ENCODE results near the gene CRYBA1. TPM values are rescaled to one million over a fixed set of nuclear protein-coding genes. Genes with fewer than 3 reads are reported as not detected.
"Not testable (repeated sequence)": the region's sequence is repeated elsewhere in the genome, so short reads cannot be mapped to it uniquely, and the experiment has no call there.

CRYBA1 gene
- total RNA-seq, 2 donors from 2014 or later: not detected

GRCh38 chr17:29234972-29235371 is 11.7 kb upstream of the CRYBA1 start:
- intact Hi-C loops (cut with DNase I, micrococcal nuclease); ATAC-seq; DNase-seq: not testable (repeated sequence)

- no peak for DNase-seq
- intact Hi-C loops (cut with DNase I, micrococcal nuclease): no loop called here
- ATAC-seq: no peak
Observed at GRCh38 chr17:29235904-29236303, 10.8 kb upstream of the CRYBA1 start.

GRCh38 chr17:29237476-29238132 is 9.1 kb upstream of the CRYBA1 start:
- DNase-seq (no peak), ATAC-seq (no peak)
- intact Hi-C loops (cut with DNase I, micrococcal nuclease): no loop called here

- intact Hi-C loops (cut with DNase I, micrococcal nuclease): no loop called here
- ATAC-seq: no peak
- no peak for DNase-seq
Observed at GRCh38 chr17:29238133-29238850, 8.4 kb upstream of the CRYBA1 start.

- no peak for DNase-seq
- intact Hi-C loops (cut with DNase I, micrococcal nuclease): no loop called here
- no peak for ATAC-seq
Observed at GRCh38 chr17:29240477-29240876, 6.2 kb upstream of the CRYBA1 start.

- no peak for ATAC-seq
- no peak for DNase-seq
- intact Hi-C loops (cut with DNase I, micrococcal nuclease): no loop called here
Observed at GRCh38 chr17:29240968-29241963, 5.4 kb upstream of the CRYBA1 start.

- DNase-seq (no peak), ATAC-seq (no peak)
- intact Hi-C loops (cut with DNase I, micrococcal nuclease): no loop called here
Observed at GRCh38 chr17:29242051-29242450, 4.6 kb upstream of the CRYBA1 start.

GRCh38 chr17:29242790-29243189 is 3.9 kb upstream of the CRYBA1 start:
- DNase-seq (no peak), ATAC-seq (no peak)

GRCh38 chr17:29243792-29244191 is 2.9 kb upstream of the CRYBA1 start:
- no peak for ATAC-seq
- DNase-seq: no peak
- intact Hi-C loops (cut with DNase I, micrococcal nuclease): no loop called here

More at GRCh38 chr17:29242790-29243189, 3.9 kb upstream of the CRYBA1 start:
- intact Hi-C loops (cut with DNase I, micrococcal nuclease): no loop called here

GRCh38 chr17:29245401-29245800 is 1.3 kb upstream of the CRYBA1 start:
- DNase-seq (no peak), ATAC-seq (no peak)
- intact Hi-C loops (cut with DNase I, micrococcal nuclease): no loop called here

- no peak for ATAC-seq
- no peak for DNase-seq
- intact Hi-C loops (cut with DNase I, micrococcal nuclease): no loop called here
Observed at GRCh38 chr17:29247219-29247618, 560 bp downstream of the CRYBA1 start.

GRCh38 chr17:29248845-29249244 is 2.2 kb downstream of the CRYBA1 start:
- intact Hi-C loops (cut with DNase I, micrococcal nuclease): no loop called here
- DNase-seq: no peak
- no peak for ATAC-seq

GRCh38 chr17:29250666-29251065 is 4.0 kb downstream of the CRYBA1 start:
- intact Hi-C loops (cut with DNase I, micrococcal nuclease): no loop called here
- DNase-seq (no peak), ATAC-seq (no peak)

GRCh38 chr17:29251184-29251583 is 4.5 kb downstream of the CRYBA1 start:
- DNase-seq (no peak), ATAC-seq (no peak)
- intact Hi-C loops (cut with DNase I, micrococcal nuclease): no loop called here

GRCh38 chr17:29252101-29252791 is 5.6 kb downstream of the CRYBA1 start:
- ATAC-seq (no peak), DNase-seq (no peak)
- intact Hi-C loops (cut with DNase I, micrococcal nuclease): no loop called here

GRCh38 chr17:29253037-29253436 is 6.4 kb downstream of the CRYBA1 start:
- ATAC-seq (no peak), DNase-seq (no peak)
- intact Hi-C loops (cut with DNase I, micrococcal nuclease): no loop called here

GRCh38 chr17:29255926-29256522 is 9.4 kb downstream of the CRYBA1 start:
- DNase-seq: no peak
- intact Hi-C loops (cut with DNase I, micrococcal nuclease): no loop called here
- no peak for ATAC-seq

- ATAC-seq: no peak
- intact Hi-C loops (cut with DNase I, micrococcal nuclease): no loop called here
Observed at GRCh38 chr17:29256735-29257466, 10.2 kb downstream of the CRYBA1 start.

More at GRCh38 chr17:29256735-29257466, 10.2 kb downstream of the CRYBA1 start:
- DNase-seq: no peak
